ENCODE measurements around the gene ZEB2.

The ZEB2 gene

DNA sequence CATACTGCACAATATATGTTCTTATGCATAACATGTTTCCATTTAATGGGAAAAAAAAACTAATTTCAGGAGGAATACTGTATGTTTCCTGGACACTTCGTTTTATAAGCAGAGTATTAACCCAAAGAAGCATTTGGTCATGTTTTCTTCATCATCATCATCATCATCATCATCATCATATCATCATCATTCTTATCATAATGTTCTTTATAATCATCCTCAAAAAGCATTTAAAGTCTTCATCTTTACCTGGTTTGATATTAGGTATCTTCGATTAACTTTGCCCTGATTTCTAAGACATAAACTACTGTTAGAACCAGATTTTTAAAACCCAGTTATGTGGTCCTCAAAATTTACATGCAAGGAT lies 47.9 kb downstream of the ZEB2 start:
- DNase-seq (ENCODE audit: extremely low read depth in 1 of 2, low read depth in 1 of 2), result no peak

DNA sequence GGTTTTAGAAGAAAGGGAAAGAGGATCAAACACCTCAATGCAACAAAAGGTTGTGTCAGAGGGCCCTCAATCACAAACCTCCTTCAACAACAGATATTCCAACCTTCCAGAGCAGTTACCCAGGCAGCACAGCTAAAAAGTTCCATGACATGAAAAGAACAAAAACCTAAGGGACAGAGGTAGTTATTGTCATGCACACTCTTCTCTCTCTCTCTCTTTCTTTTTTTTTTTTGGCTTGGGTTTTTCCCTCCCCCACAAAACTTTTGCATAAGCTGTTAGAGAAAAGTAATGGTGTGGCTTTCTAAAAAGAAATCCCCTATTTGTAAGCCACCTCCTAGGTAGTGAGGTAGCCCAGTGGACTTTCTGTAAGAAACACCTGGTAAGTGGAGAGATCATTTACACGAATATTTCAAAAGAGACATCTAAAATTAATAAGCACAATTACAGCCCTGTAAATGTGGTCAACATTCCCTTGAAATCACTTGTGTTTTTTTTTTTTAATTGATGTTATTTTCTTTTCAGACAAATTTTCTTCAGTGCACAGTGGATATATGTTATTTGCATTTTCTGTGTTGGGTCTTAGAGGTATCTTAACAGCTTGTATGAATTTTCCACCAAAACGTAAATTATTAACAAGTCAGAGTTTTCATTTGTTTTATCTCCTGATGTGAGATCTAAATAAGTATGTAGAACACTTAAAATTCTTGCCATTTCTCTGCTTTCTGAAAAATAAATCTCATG lies 48.4 kb downstream of the ZEB2 start:
- DNase-seq (ENCODE audit: extremely low read depth in 1 of 2, low read depth in 1 of 2), result no peak

DNA sequence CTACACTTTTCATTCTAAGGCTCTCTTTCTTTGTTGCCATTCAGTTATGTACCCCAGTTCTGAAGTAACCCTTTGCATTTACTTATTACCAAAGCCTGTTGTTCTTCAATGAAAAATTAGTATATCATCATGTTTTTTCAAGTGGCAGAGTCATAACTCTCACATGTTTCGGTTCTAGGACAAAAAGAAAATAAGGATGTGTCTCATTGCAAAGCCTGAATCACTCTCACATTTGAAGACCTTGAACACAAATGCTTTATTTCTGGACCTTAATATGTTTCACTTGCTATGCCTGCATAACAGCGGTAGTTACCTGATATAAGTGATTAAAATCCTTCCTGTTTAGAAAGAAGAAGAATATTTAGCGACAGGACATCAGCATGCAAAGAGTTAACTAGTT lies 49.1 kb downstream of the ZEB2 start:
- no peak for DNase-seq (ENCODE audit: extremely low read depth in 1 of 2, low read depth in 1 of 2)

DNA sequence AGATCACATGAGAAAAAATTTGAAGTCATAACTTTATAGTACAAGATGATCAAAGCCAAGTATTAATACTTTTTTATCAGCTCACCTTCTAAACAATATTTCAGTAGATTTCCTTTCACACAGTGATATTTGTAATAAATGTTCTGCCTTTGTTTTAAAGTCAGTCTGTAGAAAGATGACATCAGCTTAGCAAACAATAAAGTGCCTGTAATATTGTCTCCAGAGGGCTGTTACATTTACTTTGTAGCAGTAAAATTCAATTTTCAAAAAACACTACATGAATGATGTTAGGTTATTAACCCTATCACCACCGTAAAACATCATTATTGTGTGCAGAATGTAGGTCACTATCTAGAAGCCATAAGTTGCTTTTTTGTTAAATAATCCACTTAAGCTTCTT lies 49.6 kb downstream of the ZEB2 start:
- DNase-seq (ENCODE audit: extremely low read depth in 1 of 2, low read depth in 1 of 2), result no peak

DNA sequence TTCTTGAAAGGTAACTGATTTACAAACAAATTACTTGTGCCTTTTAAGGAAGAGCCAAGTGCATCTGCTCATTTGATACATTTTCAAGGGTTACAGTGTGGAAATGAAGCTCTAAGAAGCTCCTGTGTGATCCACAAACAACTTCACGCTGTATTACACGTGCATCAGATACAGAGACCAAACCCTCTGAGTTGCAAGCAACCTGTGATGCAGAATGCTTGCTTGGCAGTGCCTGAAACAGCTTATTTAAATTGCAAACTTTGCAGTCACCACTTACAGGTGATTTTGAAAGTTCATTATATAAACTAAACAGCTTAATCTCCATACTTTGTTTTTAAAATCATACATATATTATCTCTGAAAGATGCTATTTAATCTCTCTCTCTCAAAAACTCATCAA lies 50.1 kb downstream of the ZEB2 start:
- DNase-seq (ENCODE audit: extremely low read depth in 1 of 2, low read depth in 1 of 2), result no peak

DNA sequence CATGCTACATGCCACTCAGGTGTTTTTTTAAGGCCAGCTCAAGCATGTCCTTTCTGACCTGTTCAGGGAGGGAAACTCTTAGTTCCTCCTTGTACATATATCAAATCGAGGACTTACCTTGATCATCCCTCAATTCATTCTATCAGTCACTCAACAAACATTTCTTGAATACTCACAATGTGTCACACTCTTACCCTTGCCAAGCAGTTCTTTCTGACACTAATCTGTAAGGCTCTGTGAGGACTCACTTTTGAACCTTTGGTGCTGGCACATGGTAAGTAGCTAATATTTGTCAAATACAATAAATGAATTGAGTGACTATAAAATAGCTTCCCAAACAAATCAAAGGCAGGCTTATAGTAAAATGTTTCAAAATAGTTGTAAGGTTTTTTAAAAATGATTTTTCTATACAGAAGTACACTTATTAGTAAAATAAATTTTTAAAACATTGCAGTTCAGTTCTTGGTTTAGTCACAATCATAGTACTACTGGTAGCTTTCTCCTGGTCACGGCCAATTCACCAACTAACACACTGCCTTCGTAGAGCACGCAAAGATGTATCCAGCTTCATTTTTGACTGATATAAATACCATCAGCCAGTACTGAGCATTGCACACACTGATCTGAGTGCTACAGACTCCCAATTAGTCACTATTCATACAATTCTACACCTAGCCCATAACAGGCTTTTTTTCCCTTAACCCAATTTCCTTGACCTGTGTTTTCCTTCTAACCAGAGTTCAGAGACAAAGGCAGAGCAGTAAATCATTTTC lies 50.9 kb downstream of the ZEB2 start:
- DNase-seq (ENCODE audit: extremely low read depth in 1 of 2, low read depth in 1 of 2), result no peak

DNA sequence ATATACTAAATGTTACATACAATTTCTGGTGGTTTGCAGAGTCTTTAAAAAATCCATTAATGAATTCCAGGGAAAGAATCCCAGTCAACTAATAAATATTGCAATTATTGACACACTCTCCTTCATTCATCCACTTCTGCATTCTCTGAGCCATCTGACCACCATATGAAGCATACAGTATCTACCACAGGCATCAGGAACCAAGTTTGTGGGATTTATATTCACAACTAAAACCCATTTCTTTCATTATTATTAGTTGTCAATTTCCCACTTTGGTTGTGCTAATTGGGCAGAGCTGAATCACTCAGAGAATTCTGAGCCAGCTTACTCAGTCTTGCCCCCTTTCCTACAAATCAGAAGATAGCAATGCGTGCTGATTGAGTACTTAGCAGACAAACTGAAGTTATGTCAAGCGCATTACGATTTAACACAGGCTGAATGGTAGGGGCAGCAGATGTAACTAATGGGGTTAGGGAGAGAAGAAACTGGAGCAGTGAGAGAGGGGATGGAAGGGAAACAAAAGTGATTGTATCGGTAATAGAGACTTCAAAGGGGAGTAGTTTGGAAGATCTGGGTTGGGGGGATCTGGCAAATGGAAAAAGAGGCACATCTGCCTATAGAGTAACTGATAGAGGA lies 52.3 kb downstream of the ZEB2 start:
- DNase-seq (ENCODE audit: extremely low read depth in 1 of 2, low read depth in 1 of 2), result no peak

DNA sequence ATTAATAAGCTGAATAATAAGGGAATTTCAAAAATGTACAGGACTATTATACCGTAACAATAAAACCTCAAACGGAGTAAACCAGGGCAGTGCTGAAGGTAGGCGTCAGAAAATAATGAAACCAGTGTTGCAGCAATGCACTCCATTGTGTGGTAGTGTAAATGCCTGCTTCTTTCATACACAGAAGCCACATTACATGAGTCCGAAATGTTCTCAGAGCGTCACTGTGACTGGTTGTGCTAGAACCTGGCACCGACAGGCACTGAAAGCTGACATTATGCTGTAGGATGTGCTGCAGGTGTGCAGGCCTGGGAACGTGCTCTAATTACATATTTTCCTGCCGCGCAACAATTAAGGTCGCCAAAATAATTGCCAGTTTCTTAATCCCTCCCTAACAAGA lies 53.3 kb downstream of the ZEB2 start:
- DNase-seq (ENCODE audit: extremely low read depth in 1 of 2, low read depth in 1 of 2), result no peak

DNA sequence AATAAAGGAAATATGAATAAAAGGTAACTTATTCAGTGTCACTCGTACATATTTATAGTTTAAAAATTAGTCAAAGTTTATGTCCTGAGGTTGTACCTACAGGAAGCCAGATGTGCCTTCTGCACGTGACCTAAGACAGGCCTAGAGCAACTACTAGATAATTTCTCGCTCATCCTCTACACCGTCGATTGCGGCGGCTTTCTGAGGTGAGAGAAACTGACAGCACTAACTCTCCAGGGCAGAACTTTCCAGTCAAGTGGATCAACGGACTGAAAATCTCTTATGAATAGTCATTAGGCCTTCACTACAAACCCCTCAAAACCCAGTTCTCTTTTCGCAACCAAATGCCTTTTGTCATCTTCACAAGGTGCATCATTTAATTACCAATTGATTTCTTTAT lies 54.2 kb downstream of the ZEB2 start:
- DNase-seq (ENCODE audit: extremely low read depth in 1 of 2, low read depth in 1 of 2), result no peak

DNA sequence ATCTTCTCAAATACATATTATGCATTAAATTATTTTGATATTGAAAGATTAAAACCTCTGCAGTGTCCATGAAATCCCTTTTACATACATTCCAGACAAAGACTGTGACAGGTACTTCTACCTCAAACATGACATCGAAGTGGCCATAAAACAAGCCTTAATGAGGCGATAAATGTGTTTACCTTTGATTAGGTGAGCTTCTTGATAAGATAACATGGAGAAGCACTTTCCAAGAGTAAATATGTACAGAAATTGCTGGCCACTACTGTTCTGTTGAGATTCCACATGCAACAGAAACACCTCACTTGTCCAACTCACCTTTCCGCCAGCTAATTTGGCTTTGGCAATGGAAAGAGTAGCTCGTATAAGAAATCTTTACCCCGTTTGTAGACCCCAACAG lies 55.2 kb downstream of the ZEB2 start:
- DNase-seq (ENCODE audit: extremely low read depth in 1 of 2, low read depth in 1 of 2), result no peak

DNA sequence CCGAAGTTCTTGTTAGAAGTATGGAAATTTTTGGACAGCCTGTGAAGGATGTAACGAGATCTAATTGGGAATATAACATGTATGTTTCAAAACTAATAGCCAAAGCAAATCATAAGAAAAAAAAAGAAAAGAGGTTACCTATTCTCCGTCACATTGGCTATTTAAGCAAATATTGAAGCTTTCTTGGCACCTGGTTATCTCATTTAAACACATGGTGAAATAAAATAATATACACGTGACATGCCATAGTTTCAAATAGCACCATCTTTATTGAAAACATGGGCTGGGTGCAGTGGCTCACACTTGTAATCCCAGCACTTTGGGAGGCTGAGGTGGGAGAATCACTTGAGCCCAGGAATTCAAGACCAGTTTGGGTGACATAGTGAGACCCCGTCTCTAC lies 56.7 kb downstream of the ZEB2 start:
- no peak for DNase-seq (ENCODE audit: extremely low read depth in 1 of 2, low read depth in 1 of 2)

DNA sequence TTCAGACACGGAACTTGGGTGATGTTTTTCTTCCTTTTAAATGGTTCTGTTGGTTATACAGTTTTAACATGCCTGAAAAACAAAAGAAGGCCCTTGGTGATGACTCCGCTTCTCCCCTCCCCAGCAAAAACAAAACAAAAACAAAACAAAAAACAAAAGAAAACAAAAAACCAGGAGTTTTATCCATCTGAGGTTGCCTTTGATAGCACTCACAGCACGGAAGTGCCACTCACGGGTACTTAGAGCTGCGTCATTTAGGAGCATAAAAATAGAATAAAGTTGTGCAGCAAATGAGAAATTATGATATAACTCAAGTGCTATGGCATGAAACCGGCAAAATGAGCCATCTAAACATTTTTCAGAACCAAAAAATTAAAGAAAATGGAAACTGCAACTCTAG lies 57.7 kb downstream of the ZEB2 start:
- no peak for DNase-seq (ENCODE audit: extremely low read depth in 1 of 2, low read depth in 1 of 2)

DNA sequence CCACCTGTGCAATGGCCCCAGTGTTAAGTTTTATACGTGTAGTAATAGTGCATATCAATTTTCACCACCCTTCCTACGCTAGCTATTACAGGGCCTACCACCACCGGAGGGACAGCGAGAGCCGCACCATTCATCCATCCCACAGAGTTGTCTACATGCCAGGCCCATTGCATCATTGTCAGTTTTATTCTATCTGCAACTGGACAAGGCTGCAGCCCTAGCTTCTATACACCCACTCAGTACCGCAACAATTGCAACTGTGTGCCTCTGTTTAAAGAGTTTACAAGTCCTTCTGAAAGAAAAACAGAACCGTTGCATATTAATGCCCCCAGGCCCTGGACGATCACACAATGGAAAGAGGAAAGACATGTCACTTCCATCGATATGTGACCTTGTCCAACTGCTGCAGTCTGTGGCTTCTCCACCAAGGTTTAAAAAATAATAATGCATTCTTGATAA lies 58.6 kb downstream of the ZEB2 start:
- DNase-seq (ENCODE audit: extremely low read depth in 1 of 2, low read depth in 1 of 2), result no peak

DNA sequence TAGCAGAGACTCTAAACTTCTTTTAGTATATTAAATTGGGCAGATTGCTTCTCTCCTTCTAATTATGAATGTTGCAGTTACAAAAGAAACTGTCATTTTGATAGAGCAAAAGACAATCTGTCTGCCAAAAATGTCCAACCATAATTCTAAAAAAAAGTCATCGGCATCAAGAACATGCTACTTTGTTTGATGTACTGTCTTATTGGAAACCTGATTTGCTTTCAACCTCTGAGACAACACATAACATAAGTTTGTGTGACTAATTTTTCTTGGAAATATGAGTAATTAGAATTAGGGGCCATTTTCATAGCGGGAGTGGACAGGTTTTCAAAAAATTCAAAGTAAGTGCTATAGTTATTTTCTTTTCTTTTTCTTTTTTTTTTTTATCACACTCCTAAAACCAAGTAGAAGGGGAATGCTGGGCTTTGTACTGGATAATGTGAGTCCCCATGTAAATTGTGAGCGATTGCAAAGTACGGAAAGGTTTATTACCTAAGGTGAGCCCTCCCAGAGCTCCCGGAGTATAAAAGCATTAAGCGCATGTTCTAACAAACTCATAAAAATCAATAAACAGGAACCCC lies 59.1 kb downstream of the ZEB2 start:
- no peak for DNase-seq (ENCODE audit: extremely low read depth in 1 of 2, low read depth in 1 of 2)

DNA sequence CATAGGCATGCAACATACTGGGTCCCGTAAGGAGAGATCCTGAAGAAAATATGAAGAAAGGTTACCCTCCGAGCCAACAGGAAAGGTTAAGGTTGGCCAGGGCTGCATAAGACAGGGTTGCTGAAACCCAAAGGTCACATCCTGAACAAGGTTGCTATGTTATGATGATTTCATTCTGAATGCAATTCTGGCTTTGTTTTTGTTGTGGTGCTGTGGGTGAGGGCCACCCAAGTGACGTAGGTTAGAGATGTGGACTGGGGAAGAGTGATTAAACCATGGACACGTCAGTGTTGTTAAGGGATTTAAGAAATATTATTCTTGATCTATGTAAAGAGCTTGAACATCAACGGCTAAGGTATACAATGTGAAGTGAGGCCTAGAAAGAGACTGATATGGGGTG lies 60.0 kb downstream of the ZEB2 start:
- DNase-seq (ENCODE audit: extremely low read depth in 1 of 2, low read depth in 1 of 2), result no peak

DNA sequence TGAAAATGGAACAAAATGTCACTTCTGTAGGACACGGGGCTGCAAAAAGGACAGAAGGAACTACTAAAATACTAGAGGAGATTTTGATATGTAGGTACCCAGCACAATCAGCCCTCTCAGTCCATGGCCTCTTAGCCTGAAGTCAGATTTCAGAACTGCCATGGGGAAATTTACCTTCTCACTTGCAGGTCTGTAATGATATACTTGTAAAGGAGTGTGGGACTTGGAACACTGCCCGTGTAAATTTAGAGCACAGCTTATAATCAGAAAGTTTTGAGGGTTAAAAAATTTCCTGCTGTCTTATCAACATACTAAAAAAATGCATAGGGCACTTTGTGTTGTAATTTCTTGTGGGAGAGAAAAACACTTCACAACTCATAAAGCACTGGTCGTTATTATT lies 60.6 kb downstream of the ZEB2 start:
- no peak for DNase-seq (ENCODE audit: extremely low read depth in 1 of 2, low read depth in 1 of 2)

DNA sequence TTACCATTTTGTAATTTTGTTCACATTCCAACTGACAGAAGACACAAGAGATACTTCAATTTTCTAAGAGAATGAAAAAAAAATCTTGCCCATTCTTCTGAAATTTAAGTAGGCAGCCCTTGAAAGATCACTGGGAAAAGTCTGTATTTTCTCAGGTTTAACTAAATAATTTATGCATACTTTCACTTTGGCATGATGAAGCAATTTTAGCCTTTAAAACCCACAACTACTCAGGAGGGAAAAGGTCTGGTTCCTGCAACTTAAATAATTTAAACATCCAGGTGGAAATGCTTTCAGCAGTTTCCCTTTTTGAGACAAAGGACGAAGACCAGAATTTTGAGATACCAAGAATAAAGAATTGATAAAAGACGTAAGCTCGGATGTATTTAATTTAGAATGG lies 61.4 kb downstream of the ZEB2 start:
- DNase-seq (ENCODE audit: extremely low read depth in 1 of 2, low read depth in 1 of 2), result no peak

DNA sequence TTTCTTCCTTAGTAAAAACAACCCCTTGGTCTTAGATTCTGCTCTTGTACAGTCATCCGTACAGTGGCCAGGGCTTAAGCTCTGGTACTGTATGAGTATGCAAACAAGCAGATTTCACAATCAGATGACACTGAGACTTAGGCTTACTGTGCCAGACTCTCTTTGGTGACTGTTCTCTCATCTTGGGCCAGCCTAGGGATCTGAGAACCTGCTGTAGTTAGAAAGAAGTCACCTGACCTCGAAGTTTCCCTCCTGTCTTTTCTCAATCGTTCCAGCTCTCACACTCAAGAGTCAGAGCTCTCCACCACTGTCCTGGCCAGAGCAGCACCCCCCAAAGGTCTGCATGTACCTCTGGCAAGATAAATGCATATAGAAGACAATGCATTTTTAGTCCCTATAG lies 63.2 kb downstream of the ZEB2 start:
- DNase-seq (ENCODE audit: extremely low read depth in 1 of 2, low read depth in 1 of 2), result no peak

DNA sequence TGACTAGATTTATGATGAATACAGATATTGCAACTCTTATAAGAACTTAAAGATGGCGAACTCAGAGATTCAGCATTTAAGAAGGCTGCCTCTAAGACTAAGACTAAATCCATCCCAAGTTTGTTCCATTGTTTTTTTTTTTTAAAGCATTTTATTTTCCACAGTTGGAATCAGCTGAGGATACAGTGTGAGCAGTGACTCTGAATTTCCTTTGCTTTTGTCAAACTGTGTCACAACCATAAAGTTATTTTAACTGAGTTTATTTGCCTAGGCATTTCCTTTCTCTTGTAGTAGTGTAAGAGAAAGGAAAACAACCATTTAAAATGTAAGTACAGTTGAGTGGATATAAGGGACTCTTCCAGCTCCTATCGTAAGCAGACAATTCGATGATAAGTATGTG lies 63.9 kb downstream of the ZEB2 start:
- no peak for DNase-seq (ENCODE audit: extremely low read depth in 1 of 2, low read depth in 1 of 2)

DNA sequence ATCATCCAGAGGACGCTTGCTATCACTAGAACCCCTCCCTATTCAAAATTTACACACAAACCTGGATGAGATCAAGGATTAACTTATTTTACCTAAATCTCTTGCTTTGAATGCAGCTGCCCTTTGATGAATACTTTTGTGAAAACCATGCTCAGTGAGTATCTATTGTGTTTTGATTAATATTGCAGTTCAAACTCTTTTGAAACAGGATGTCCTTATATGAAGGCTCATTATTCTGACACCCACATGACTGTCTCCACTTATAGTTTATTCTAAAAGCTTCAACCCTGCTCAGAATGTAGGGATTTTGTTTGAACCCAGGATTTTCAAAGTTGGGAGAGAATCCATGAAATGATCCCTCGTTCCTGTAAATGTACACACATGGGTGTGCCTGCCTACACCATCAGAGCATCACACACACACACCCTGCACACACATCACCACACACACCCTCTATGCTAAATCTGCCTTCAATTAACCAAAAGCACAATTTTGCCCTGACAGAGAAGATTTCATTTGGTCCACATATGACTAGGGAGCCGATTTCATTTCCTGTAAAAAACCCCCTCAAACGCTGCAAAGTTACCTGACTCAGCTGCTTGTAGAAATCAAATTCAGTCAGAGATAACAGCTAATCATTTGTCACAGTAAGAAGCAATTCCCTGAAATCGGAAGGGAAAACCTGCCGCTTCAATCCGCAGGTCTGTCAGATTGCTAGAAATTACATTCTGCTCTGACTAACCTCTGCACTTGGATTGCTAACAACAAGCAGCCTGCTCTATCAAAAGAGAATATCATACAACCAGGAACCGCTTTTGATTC lies 65.2 kb downstream of the ZEB2 start:
- DNase-seq (ENCODE audit: extremely low read depth in 1 of 2, low read depth in 1 of 2), result no peak

Data from activated CD8-positive, alpha-beta memory T cell treated with anti-CD3 and anti-CD28 coated beads for 1 hour (primary cell).